ENCODE data around the gene SUZ12.

SUZ12 gene

GRCh38 chr17:31902693-31903092 is 34.1 kb upstream of the SUZ12 start:
- no peak for ATAC-seq
- no peak for TF ChIP-seq ESRRG (CRISPR knock-in tag; IDR thresholded peaks at IDR 0.05)
- TF ChIP-seq ZNF565 (CRISPR knock-in tag; conservative IDR thresholded peaks at IDR 0.05; ENCODE audit: low read depth), result no peak
- TF ChIP-seq BACH2 (CRISPR knock-in tag; IDR thresholded peaks at IDR 0.05; ENCODE audit: borderline replicate concordance), result no peak
- no peak for TF ChIP-seq PPARA (CRISPR knock-in tag; IDR thresholded peaks at IDR 0.05; ENCODE audit: borderline replicate concordance)
- TF ChIP-seq ZNF8 (CRISPR knock-in tag; IDR thresholded peaks at IDR 0.05), result no peak
- no peak for TF ChIP-seq ZNF70 (CRISPR knock-in tag; IDR thresholded peaks at IDR 0.05)
- no peak for TF ChIP-seq TCF4 (CRISPR knock-in tag; IDR thresholded peaks at IDR 0.05; ENCODE audit: borderline replicate concordance)
- no peak for TF ChIP-seq ZC3H10 (CRISPR knock-in tag; IDR thresholded peaks at IDR 0.05)
- no peak for TF ChIP-seq CSRNP3 (CRISPR knock-in tag; IDR thresholded peaks at IDR 0.05)
- TF ChIP-seq POU6F1 (CRISPR knock-in tag; IDR thresholded peaks at IDR 0.05; ENCODE audit: borderline replicate concordance, low read depth), result no peak
- TF ChIP-seq RARB (CRISPR knock-in tag; IDR thresholded peaks at IDR 0.05), result no peak
- no peak for TF ChIP-seq CSDC2 (CRISPR knock-in tag; IDR thresholded peaks at IDR 0.05)
- TF ChIP-seq ZFP30 (CRISPR knock-in tag; IDR thresholded peaks at IDR 0.05), result no peak
- TF ChIP-seq PATZ1 (CRISPR knock-in tag; IDR thresholded peaks at IDR 0.05; ENCODE audit: borderline replicate concordance), result no peak
- TF ChIP-seq CREB5 (CRISPR knock-in tag; IDR thresholded peaks at IDR 0.05; ENCODE audit: low read depth), result no peak
- TF ChIP-seq GLIS3 (CRISPR knock-in tag; IDR thresholded peaks at IDR 0.05), result no peak
- no peak for TF ChIP-seq OSR1 (CRISPR knock-in tag; IDR thresholded peaks at IDR 0.05)
- TF ChIP-seq SNAI2 (CRISPR knock-in tag; IDR thresholded peaks at IDR 0.05), result no peak

GRCh38 chr17:31903401-31903800 is 33.4 kb upstream of the SUZ12 start:
- ATAC-seq, result no peak
- TF ChIP-seq OSR1 (CRISPR knock-in tag; IDR thresholded peaks at IDR 0.05) (no peak), PATZ1 (CRISPR knock-in tag; IDR thresholded peaks at IDR 0.05; ENCODE audit: borderline replicate concordance) (no peak), TCF4 (CRISPR knock-in tag; IDR thresholded peaks at IDR 0.05; ENCODE audit: borderline replicate concordance) (no peak), ZNF8 (CRISPR knock-in tag; IDR thresholded peaks at IDR 0.05) (no peak), ZNF70 (CRISPR knock-in tag; IDR thresholded peaks at IDR 0.05) (no peak), TSHZ2 (CRISPR knock-in tag; IDR thresholded peaks at IDR 0.05) (no peak), ZFP30 (CRISPR knock-in tag; IDR thresholded peaks at IDR 0.05) (no peak), SNAI2 (CRISPR knock-in tag; IDR thresholded peaks at IDR 0.05) (no peak), CSRNP3 (CRISPR knock-in tag; IDR thresholded peaks at IDR 0.05) (no peak), CSDC2 (CRISPR knock-in tag; IDR thresholded peaks at IDR 0.05) (no peak), POU6F1 (CRISPR knock-in tag; IDR thresholded peaks at IDR 0.05; ENCODE audit: borderline replicate concordance, low read depth) (no peak), ZFP3 (CRISPR knock-in tag; IDR thresholded peaks at IDR 0.05) (no peak), GLIS3 (CRISPR knock-in tag; IDR thresholded peaks at IDR 0.05) (no peak), BACH2 (CRISPR knock-in tag; IDR thresholded peaks at IDR 0.05; ENCODE audit: borderline replicate concordance) (no peak), ESRRG (CRISPR knock-in tag; IDR thresholded peaks at IDR 0.05) (no peak), PPARA (CRISPR knock-in tag; IDR thresholded peaks at IDR 0.05; ENCODE audit: borderline replicate concordance) (no peak), ISL1 (CRISPR knock-in tag; IDR thresholded peaks at IDR 0.05) (no peak), ARNTL (CRISPR knock-in tag; IDR thresholded peaks at IDR 0.05; ENCODE audit: borderline replicate concordance, low read depth) (no peak)

Data from SK-N-SH treated with all-trans-retinoic acid at 6 μM for 48 hours (cell line).